Measurements from ENCODE around the gene IGF2BP1. TPM values are rescaled to one million over a fixed set of nuclear protein-coding genes. Genes with fewer than 3 reads are reported as not detected.

The IGF2BP1 gene
- total and polyA plus RNA-seq, 5 donors from 2014 or later, result not detected

DNA sequence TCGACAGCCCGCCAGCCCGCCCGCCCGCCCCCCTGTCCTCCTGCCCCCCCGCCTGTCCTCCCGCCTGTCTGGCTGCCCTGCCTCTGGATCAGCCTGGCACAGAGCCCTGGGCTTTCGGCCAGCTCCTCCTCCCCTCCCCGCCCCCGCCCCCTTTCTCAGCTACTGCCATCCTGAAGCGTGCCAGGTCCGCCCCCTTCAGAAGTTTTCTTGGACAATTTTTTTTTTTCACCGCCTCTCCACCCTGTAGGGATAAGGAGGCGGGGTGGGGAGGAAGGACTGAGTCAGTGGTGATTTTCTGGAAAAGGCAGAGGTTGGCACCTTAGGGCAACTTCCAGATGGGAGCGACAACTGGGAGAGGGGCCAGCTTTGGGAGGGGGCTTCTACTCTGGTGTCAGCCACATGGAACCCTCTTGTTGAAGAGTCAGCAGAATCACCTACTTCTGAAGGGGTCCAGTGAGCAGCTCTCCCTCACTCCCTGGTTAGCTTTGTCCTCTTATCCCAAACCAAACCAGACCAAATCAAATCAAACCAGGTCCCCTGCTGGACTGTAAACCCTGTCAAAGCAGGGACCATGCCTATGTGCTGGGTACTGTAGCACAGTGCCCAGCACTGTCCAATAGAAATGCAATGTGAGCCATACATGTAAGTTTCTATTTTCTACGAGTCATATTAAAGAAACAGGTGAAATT, 19.7 kb downstream of the IGF2BP1 start:
- H3K9me3 ChIP-seq (ENCODE audit: control insufficient read depth in 2 of 2, low read length in 2 of 2), result no peaks in the 10 kb centered on the region
- peaks cover 12% of the 10 kb centered on the region for H3K27me3 ChIP-seq (ENCODE audit: control insufficient read depth, insufficient read depth, low read length)
- DNase-seq, result no peak

DNA sequence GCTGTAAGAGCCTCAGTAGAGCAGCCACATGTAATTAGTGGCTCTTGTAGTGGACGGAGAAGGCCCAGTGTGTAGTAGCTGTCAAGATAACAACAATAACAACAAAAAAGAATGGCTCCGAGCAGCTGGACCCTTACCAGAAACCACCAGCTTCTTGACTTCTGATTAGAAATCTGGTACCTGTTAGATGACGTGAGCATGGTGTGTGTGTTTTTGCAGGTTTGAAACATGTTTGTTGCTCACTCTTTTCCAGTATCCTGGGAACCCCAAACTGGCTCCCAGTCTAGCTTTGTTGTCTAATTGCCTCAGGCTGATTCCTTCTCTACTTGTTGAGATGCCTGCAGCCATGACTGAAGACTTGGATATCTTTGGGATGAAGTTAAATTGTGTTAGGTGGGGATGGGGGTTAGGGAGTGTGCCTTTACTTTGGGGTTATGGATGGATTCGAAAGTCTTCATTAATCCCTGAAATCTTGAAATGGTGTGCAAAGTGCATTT, 21.0 kb downstream of the IGF2BP1 start:
- Histone ChIP-seq H3K27ac (ENCODE audit: insufficient read depth, low read length, poor library complexity, severe bottlenecking) (no peak overlapping the region), H3K27me3 (ENCODE audit: control insufficient read depth, insufficient read depth, low read length) (peaks cover 7% of the 10 kb centered on the region), H3K4me1 (ENCODE audit: control insufficient read depth, insufficient read depth, low read length, poor library complexity, severe bottlenecking) (no peaks in the 10 kb centered on the region), H3K36me3 (ENCODE audit: control insufficient read depth, insufficient read depth, low read length) (no peaks in the 10 kb centered on the region), H3K9me3 (ENCODE audit: control insufficient read depth in 2 of 2, low read length in 2 of 2) (no peaks in the 10 kb centered on the region), H3K4me3 (ENCODE audit: low read depth, low read length) (no peak overlapping the region)
- H3K27me3 Mint-ChIP-seq, result peaks cover 48% of the 10 kb centered on the region
- peaks cover 0 to 2% (median 0%) of the 10 kb centered on the region in 4 donors for H3K4me1 Mint-ChIP-seq
- no peaks in the 10 kb centered on the region for H3K36me3 Mint-ChIP-seq
- no peak overlapping the region for H3K27ac Mint-ChIP-seq
- ATAC-seq (ENCODE audit: low read depth in 2 of 2) (no peak), DNase-seq (no peak)
- H3K4me3 Mint-ChIP-seq, result no peak overlapping the region
- H3K9me3 Mint-ChIP-seq, result peaks cover 0 to 2% (median 0%) of the 10 kb centered on the region in 7 donors

More for the DNA sequence above, 19.7 kb downstream of the IGF2BP1 start:
- Mint-ChIP-seq H3K4me1 (peaks cover 0 to 2% (median 0%) of the 10 kb centered on the region in 4 donors), H3K27ac (no peak overlapping the region), H3K4me3 (no peak overlapping the region), H3K9me3 (peaks cover 0 to 2% (median 0%) of the 10 kb centered on the region in 7 donors), H3K36me3 (no peaks in the 10 kb centered on the region), H3K27me3 (peaks cover 60% of the 10 kb centered on the region)
- Histone ChIP-seq H3K27ac (ENCODE audit: insufficient read depth, low read length, poor library complexity, severe bottlenecking) (no peak overlapping the region), H3K4me1 (ENCODE audit: control insufficient read depth, insufficient read depth, low read length, poor library complexity, severe bottlenecking) (no peaks in the 10 kb centered on the region), H3K4me3 (ENCODE audit: low read depth, low read length) (no peak overlapping the region), H3K36me3 (ENCODE audit: control insufficient read depth, insufficient read depth, low read length) (no peaks in the 10 kb centered on the region)
- ATAC-seq (ENCODE audit: low read depth in 2 of 2), result no peak

DNA sequence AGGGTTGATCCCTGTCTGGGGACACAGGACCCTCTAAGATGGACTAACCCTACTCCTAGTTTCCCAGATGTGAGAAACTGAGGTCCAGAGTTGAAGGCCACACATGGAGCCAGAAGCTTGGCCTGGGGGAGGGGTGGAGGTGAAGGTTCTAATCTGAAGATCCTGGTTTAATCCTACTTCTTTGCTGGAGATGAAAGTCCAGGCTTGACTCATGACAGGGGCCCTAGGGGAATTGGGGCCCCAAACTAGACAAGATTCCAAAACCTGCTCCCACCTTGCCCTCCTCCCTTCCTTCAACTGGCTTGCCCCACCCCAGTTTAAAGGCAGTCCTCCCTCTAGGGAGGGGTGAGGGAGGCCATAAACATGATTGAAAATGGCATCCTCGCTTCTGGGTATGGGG, 21.6 kb downstream of the IGF2BP1 start:
- Histone ChIP-seq H3K27me3 (ENCODE audit: control insufficient read depth, insufficient read depth, low read length) (peaks cover 7% of the 10 kb centered on the region), H3K27ac (ENCODE audit: insufficient read depth, low read length, poor library complexity, severe bottlenecking) (no peak overlapping the region), H3K4me1 (ENCODE audit: control insufficient read depth, insufficient read depth, low read length, poor library complexity, severe bottlenecking) (no peaks in the 10 kb centered on the region), H3K4me3 (ENCODE audit: low read depth, low read length) (no peak overlapping the region), H3K9me3 (ENCODE audit: control insufficient read depth in 2 of 2, low read length in 2 of 2) (no peaks in the 10 kb centered on the region), H3K36me3 (ENCODE audit: control insufficient read depth, insufficient read depth, low read length) (no peaks in the 10 kb centered on the region)
- peaks cover 0 to 2% (median 0%) of the 10 kb centered on the region in 4 donors for H3K4me1 Mint-ChIP-seq
- DNase-seq, result no peak
- no peak overlapping the region for H3K4me3 Mint-ChIP-seq
- no peak for ATAC-seq (ENCODE audit: low read depth in 2 of 2)
- H3K27me3 Mint-ChIP-seq, result peaks cover 51% of the 10 kb centered on the region
- peaks cover 0 to 2% (median 0%) of the 10 kb centered on the region in 7 donors for H3K9me3 Mint-ChIP-seq
- H3K27ac Mint-ChIP-seq, result no peak overlapping the region
- H3K36me3 Mint-ChIP-seq, result no peaks in the 10 kb centered on the region

DNA sequence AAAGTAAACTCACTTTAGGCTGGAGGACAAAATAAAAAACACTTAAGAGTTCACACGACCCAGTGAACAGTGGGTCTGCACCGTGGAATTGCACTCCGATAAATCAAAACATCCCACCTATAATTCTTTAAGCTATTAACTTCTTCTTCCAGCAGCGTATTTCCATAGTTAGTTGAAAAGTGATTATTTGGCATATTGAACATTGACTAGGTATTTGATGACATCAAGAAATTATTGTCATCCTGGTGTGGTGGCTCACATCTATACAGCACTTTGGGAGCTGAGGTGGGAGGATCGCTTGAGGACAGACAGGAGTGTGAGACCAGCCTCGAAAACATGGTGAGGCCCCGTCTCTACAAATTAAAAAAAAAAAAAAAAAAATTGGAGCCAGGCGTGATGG, 23.4 kb downstream of the IGF2BP1 start:
- no peaks in the 10 kb centered on the region for H3K36me3 ChIP-seq (ENCODE audit: control insufficient read depth, insufficient read depth, low read length)
- Mint-ChIP-seq H3K4me1 (no peaks in the 10 kb centered on the region), H3K9me3 (peaks cover 0 to 2% (median 0%) of the 10 kb centered on the region in 7 donors), H3K27me3 (peaks cover 39% of the 10 kb centered on the region), H3K36me3 (no peaks in the 10 kb centered on the region), H3K4me3 (no peak overlapping the region), H3K27ac (no peak overlapping the region)
- no peak overlapping the region for H3K4me3 ChIP-seq (ENCODE audit: low read depth, low read length)
- H3K27ac ChIP-seq (ENCODE audit: insufficient read depth, low read length, poor library complexity, severe bottlenecking), result no peak overlapping the region
- DNase-seq (no peak), ATAC-seq (ENCODE audit: low read depth in 2 of 2) (no peak)
- no peaks in the 10 kb centered on the region for H3K9me3 ChIP-seq (ENCODE audit: control insufficient read depth in 2 of 2, low read length in 2 of 2)
- H3K4me1 ChIP-seq (ENCODE audit: control insufficient read depth, insufficient read depth, low read length, poor library complexity, severe bottlenecking), result no peaks in the 10 kb centered on the region
- H3K27me3 ChIP-seq (ENCODE audit: control insufficient read depth, insufficient read depth, low read length), result peaks cover 9% of the 10 kb centered on the region

DNA sequence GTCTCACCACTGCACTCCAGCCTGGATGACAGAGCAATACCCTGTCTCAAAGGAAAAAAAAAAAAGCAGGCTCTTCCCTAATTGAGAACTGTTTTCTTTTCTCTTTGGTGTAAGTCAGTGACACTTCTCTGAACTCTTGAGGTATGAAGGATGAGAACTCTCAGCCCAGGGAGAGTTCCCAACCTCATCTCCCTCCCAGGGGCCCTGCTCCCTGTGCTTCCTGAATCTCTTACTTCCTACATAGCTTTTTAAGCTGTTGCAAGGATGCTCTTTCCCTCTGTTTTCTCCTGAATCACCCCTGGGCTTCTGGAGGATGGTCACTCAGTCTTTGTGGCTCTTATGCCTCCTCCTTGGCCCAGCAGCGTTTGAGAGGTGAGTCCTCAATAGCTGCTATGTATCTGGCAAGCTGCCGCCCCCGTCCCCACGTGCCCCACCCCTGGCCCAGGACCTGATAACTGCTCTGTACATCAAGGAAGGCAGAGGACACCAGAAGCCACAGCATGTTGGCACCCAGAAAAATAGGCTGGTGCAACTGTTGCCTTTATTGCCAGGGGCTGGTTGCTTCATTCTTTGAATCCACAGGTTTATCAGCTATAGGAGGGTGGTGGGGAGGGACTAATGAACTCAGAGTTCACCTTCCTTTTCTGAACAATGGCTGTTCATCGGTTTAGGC, 24.0 kb downstream of the IGF2BP1 start:
- H3K4me1 Mint-ChIP-seq, result no peaks in the 10 kb centered on the region

DNA sequence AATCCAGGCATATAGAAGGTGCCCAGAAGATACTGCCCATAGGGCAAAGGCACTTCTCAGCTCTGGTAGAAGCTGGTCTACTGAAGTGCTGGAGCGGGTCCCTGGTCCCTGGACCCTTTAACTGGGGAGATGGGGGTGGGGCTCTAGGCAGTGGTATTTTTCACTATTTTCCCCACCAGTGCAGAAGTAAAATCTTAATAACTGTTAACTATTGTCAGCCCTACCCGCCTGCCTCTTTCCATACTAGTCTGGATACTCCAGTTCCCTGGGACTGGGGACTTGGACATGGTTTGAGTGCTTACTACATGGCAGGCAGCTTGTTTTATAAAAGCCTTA, 24.6 kb downstream of the IGF2BP1 start:
- Histone ChIP-seq H3K4me1 (ENCODE audit: control insufficient read depth, insufficient read depth, low read length, poor library complexity, severe bottlenecking) (no peaks in the 10 kb centered on the region), H3K4me3 (ENCODE audit: low read depth, low read length) (no peak overlapping the region), H3K27me3 (ENCODE audit: control insufficient read depth, insufficient read depth, low read length) (peaks cover 4% of the 10 kb centered on the region), H3K9me3 (ENCODE audit: control insufficient read depth in 2 of 2, low read length in 2 of 2) (no peaks in the 10 kb centered on the region), H3K36me3 (ENCODE audit: control insufficient read depth, insufficient read depth, low read length) (no peaks in the 10 kb centered on the region), H3K27ac (ENCODE audit: insufficient read depth, low read length, poor library complexity, severe bottlenecking) (no peak overlapping the region)
- peaks cover 32% of the 10 kb centered on the region for H3K27me3 Mint-ChIP-seq
- H3K4me3 Mint-ChIP-seq, result no peak overlapping the region
- ATAC-seq (ENCODE audit: low read depth in 2 of 2) (no peak), DNase-seq (no peak)
- no peaks in the 10 kb centered on the region for H3K36me3 Mint-ChIP-seq
- H3K27ac Mint-ChIP-seq, result no peak overlapping the region
- H3K9me3 Mint-ChIP-seq, result no peaks in the 10 kb centered on the region
- no peaks in the 10 kb centered on the region for H3K4me1 Mint-ChIP-seq

More for the DNA sequence above, 24.0 kb downstream of the IGF2BP1 start:
- peaks cover 37% of the 10 kb centered on the region for H3K27me3 Mint-ChIP-seq
- peak overlapping the region in 1 of 3 donors; percentile 79 for H3K27ac Mint-ChIP-seq
- no peak for DNase-seq
- no peak for ATAC-seq (ENCODE audit: low read depth in 2 of 2)
- Histone ChIP-seq H3K27ac (ENCODE audit: insufficient read depth, low read length, poor library complexity, severe bottlenecking) (no peak overlapping the region), H3K9me3 (ENCODE audit: control insufficient read depth in 2 of 2, low read length in 2 of 2) (no peaks in the 10 kb centered on the region), H3K4me3 (ENCODE audit: low read depth, low read length) (no peak overlapping the region), H3K4me1 (ENCODE audit: control insufficient read depth, insufficient read depth, low read length, poor library complexity, severe bottlenecking) (no peaks in the 10 kb centered on the region), H3K27me3 (ENCODE audit: control insufficient read depth, insufficient read depth, low read length) (peaks cover 7% of the 10 kb centered on the region), H3K36me3 (ENCODE audit: control insufficient read depth, insufficient read depth, low read length) (no peaks in the 10 kb centered on the region)
- H3K4me3 Mint-ChIP-seq, result no peak overlapping the region
- no peaks in the 10 kb centered on the region for H3K36me3 Mint-ChIP-seq
- H3K9me3 Mint-ChIP-seq, result no peaks in the 10 kb centered on the region

DNA sequence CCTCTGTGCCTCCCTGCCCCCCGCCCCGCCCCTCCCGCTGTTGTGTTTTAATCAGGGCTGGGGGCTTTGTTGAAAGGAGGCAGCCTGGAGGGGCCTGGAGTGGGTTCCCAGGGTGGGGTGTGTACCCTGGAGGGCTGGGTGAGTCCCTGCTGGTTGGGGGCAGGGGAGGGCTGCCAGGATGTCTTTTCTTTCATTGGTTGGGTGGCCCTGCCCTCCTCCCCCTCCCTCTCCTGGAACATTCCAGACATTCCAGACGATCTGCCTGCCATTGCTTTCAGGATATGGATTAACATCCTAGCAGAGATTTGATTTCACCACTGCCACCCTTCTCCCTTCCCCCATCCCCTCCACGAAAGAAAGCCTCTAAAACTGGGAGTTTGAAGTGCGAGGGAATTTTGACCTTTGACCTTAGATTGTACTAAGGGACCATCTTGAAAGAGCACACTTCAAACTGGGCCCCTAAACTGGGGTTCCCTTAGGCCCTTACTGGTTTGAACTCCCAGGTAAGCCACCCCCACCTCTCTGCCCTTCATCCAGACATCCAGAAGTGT, 25.3 kb downstream of the IGF2BP1 start:
- Histone ChIP-seq H3K27me3 (ENCODE audit: control insufficient read depth, insufficient read depth, low read length) (peaks cover 4% of the 10 kb centered on the region), H3K4me1 (ENCODE audit: control insufficient read depth, insufficient read depth, low read length, poor library complexity, severe bottlenecking) (no peaks in the 10 kb centered on the region), H3K36me3 (ENCODE audit: control insufficient read depth, insufficient read depth, low read length) (no peaks in the 10 kb centered on the region), H3K27ac (ENCODE audit: insufficient read depth, low read length, poor library complexity, severe bottlenecking) (no peak overlapping the region), H3K4me3 (ENCODE audit: low read depth, low read length) (no peak overlapping the region), H3K9me3 (ENCODE audit: control insufficient read depth in 2 of 2, low read length in 2 of 2) (no peaks in the 10 kb centered on the region)
- no peaks in the 10 kb centered on the region for H3K36me3 Mint-ChIP-seq
- no peak overlapping the region for H3K27ac Mint-ChIP-seq
- DNase-seq (no peak), ATAC-seq (ENCODE audit: low read depth in 2 of 2) (no peak)
- peaks cover 32% of the 10 kb centered on the region for H3K27me3 Mint-ChIP-seq
- no peak overlapping the region for H3K4me3 Mint-ChIP-seq
- H3K9me3 Mint-ChIP-seq, result no peaks in the 10 kb centered on the region
- H3K4me1 Mint-ChIP-seq, result no peaks in the 10 kb centered on the region

All from CD4-positive, CD25-positive, alpha-beta regulatory T cell (primary cell).